Measurements from ENCODE around the gene RGS9.
"Not testable (repeated sequence)": the region's sequence is repeated elsewhere in the genome, so short reads cannot be mapped to it uniquely, and the experiment has no call there.

RGS9 gene

DNA sequence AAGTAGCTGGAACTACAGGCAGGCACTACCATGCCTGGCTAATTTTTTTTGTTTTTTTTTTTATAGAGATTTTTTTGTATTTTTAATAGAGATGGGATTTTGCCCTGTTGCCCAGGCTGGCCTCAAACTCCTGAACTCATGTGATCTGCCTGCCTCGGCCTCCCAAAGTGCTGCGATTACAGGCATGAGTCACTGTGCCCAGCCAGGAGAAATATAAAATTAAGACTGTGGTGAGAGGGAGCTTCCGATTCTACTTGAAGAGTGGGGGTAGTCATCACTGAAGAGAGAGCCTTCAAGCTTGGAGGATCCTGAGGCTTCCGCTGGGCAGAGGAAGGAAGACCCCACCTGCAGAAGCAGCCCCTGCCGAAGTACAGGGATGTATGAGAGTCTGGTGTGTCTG is 34.4 kb upstream of the RGS9 start:
- no peaks in the 10 kb centered on the region for H3K36me3 ChIP-seq (replicated peaks)
- H3K4me3 ChIP-seq: no peak overlapping the region
- in situ Hi-C loops (cut with MboI; ENCODE audit: low sequenced_read_pairs): no loop called here
- no peak for DNase-seq (ENCODE audit: low spot score in 2 of 2)
- no peaks in the 10 kb centered on the region for H3K27me3 ChIP-seq (ENCODE audit: low read depth)
- peaks cover 9% of the 10 kb centered on the region; the same call in 1 of the 2 replicates for H3K4me1 ChIP-seq
- H3K9me3 ChIP-seq: no peaks in the 10 kb centered on the region

DNA sequence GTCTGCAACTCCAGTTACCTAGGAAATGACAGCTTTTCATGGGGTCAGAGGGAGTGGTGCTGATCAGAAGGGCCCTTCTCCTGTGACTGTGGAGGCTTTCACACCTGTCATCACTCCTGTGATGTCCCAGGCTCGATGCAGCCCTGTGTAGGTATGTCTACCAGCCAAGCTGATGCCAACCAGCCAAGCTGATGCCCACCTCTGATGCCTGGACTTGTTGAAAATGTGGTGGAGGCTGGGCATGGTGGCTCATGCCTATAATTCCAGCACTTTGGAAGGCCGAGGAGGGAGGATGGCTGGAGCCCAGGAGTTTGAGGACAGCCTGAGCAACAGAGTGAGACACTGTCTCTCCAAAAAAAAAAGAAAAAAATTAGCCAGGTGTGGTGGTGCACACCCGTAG is 33.7 kb upstream of the RGS9 start:
- Histone ChIP-seq H3K4me3 (no peak overlapping the region), H3K27me3 (ENCODE audit: low read depth) (no peaks in the 10 kb centered on the region), H3K36me3 (replicated peaks) (no peaks in the 10 kb centered on the region), H3K4me1 (peaks cover 9% of the 10 kb centered on the region; the same call in 1 of the 2 replicates), H3K9me3 (no peaks in the 10 kb centered on the region)
- in situ Hi-C loops (cut with MboI; ENCODE audit: low sequenced_read_pairs): no loop called here
- no peak for DNase-seq (ENCODE audit: low spot score in 2 of 2)

DNA sequence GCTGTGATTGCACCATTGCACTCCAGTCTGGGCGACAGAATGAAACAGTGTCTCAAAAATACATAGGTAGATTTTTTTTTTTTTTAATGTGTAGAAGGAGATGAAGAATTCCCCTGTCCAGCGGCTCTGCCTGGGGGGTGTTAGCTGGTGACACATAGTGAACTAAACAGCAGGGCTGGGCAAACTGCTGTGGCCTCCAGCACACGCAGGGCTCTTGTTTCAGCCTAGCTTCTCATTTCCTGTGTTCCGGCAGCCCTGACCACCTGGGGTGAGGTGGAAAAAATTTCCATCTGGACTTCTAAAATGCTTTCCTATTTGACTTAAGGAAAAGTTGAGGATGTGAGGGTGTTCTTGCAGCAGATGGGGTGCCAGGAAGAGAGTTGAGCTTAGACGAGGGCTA is 33.3 kb upstream of the RGS9 start:
- Histone ChIP-seq H3K36me3 (replicated peaks) (no peaks in the 10 kb centered on the region), H3K9me3 (no peaks in the 10 kb centered on the region), H3K4me1 (peaks cover 9% of the 10 kb centered on the region; the same call in 1 of the 2 replicates), H3K4me3 (no peak overlapping the region), H3K27me3 (ENCODE audit: low read depth) (no peaks in the 10 kb centered on the region)
- DNase-seq (ENCODE audit: low spot score in 2 of 2): no peak
- in situ Hi-C loops (cut with MboI; ENCODE audit: low sequenced_read_pairs): no loop called here

DNA sequence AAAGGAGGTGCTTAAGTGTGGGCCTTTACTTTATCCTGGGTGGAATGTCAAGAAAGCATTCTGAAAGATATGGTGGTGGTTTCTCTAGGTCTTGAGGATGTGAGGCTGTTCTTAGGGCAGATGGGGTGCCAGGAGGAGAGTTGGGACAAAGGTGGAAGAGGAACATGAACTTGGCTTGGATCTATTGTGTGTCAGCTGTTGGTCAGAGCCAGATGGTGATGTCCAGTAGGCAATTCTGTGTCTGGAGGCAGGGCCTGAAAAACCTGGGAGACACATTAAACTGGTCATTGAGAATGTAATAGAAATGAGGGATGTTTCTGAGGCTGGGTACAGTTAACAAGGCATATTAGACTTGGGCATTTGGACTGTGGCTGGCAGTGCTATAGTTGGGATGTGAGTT is 32.6 kb upstream of the RGS9 start:
- H3K27me3 ChIP-seq (ENCODE audit: low read depth): no peaks in the 10 kb centered on the region
- no peaks in the 10 kb centered on the region for H3K36me3 ChIP-seq (replicated peaks)
- in situ Hi-C loops (cut with MboI; ENCODE audit: low sequenced_read_pairs): no loop called here
- H3K9me3 ChIP-seq: no peaks in the 10 kb centered on the region
- H3K4me1 ChIP-seq: peaks cover 9% of the 10 kb centered on the region; the same call in 1 of the 2 replicates
- H3K4me3 ChIP-seq: no peak overlapping the region
- DNase-seq (ENCODE audit: low spot score in 2 of 2): no peak

DNA sequence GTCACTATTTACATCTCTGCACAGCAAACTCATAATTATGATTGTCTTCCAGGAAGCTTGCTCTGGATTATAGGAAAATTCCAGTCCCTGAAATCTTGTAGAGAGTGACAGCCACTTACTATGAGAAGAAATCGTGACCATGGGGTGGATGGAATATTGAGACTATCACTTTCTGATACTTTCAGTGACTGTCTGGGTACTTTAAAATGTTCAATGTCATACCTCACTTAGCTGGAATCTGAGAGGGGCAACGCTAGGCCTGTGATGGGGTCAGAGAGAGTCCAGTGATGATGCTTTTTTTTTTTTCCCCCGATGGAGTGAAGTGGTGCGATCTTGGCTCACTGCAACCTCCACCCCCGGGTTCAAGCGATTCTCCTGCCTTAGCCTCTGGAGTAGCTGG is 32.2 kb upstream of the RGS9 start:
- in situ Hi-C loops (cut with MboI; ENCODE audit: low sequenced_read_pairs): no loop called here
- Histone ChIP-seq H3K36me3 (replicated peaks) (no peaks in the 10 kb centered on the region), H3K9me3 (no peaks in the 10 kb centered on the region), H3K4me3 (no peak overlapping the region), H3K27me3 (ENCODE audit: low read depth) (no peaks in the 10 kb centered on the region), H3K4me1 (peaks cover 9% of the 10 kb centered on the region; the same call in 1 of the 2 replicates)
- no peak for DNase-seq (ENCODE audit: low spot score in 2 of 2)

DNA sequence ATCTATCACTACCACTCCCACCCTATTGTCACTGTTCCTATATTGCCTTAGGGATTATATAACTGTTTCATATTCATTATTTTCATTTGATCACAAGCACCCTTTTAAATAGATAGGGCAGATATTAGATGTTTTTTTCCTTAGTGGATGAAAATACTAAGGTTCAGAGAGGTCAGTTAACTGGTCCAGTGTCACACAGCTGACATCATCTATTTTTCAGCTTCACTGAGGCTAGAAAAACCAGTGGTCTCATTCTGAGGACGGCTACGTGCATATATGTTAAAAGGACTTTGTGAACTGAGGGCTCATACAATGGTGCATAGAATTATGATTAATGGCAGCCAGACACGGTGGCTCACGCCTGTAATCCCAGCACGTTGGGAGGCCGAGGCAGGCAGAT is 29.0 kb upstream of the RGS9 start:
- in situ Hi-C loops (cut with MboI; ENCODE audit: low sequenced_read_pairs): no loop called here
- Histone ChIP-seq H3K36me3 (replicated peaks) (no peaks in the 10 kb centered on the region), H3K4me3 (no peak overlapping the region), H3K27me3 (ENCODE audit: low read depth) (no peaks in the 10 kb centered on the region), H3K9me3 (no peaks in the 10 kb centered on the region), H3K4me1 (peaks cover 4% of the 10 kb centered on the region; the same call in 1 of the 2 replicates)
- no peak for DNase-seq (ENCODE audit: low spot score in 2 of 2)

DNA sequence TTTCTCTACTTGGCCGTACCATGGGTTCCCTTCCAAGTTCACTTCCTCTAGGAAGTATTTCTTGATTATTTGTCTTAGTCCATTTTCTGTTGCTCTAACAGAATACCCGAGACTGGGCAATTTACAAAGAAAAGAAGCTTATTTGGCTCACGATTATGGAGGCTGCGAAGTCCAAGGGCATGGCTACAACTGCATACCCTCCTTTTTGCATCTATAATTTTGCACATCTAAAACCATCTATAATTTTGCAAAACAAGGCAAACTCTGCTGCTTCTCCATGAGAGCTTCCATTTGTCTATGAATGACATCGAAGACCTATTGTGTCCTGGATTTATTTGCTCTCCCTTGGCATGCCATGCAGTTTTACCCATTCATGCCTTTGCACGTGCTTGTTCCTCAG is 27.6 kb upstream of the RGS9 start:
- in situ Hi-C loops (cut with MboI; ENCODE audit: low sequenced_read_pairs): no loop called here
- no peaks in the 10 kb centered on the region for H3K27me3 ChIP-seq (ENCODE audit: low read depth)
- DNase-seq (ENCODE audit: low spot score in 2 of 2): no peak
- H3K4me3 ChIP-seq: no peak overlapping the region
- H3K9me3 ChIP-seq: no peaks in the 10 kb centered on the region
- no peaks in the 10 kb centered on the region for H3K36me3 ChIP-seq (replicated peaks)
- peaks cover 4% of the 10 kb centered on the region; the same call in 1 of the 2 replicates for H3K4me1 ChIP-seq

DNA sequence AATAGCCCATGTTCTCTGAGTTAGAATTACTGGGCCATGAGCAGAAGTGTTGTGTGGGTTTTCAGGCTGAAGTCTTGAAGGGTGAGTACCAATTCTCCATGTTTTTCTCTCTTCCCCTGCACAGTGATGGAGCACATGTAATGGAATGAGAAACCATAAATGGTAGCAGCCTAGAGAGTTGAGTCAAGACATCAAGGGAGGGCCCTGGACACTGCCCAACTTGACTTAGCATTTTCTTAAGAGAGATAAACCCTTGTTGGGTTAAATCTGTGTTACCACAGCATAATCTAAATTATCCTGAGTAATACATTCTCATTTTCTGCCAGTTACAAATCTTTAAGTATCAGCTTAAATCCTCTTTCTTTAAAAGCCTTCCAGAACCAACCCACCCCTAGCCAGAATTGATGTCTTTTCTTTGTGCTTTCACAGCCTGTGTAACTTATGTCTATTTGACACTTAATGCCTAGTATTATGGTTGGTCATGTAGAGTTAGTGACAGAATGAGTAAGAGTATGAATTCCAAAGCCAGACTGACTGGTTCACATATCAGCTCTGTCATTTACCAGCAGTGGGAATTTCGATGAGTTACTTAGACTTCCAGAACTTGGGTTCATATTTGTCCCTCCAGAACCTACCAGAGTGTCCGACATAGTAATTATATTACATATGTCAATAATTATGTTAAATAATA is 27.0 kb upstream of the RGS9 start:
- Histone ChIP-seq H3K36me3 (replicated peaks) (no peaks in the 10 kb centered on the region), H3K4me1 (peaks cover 4% of the 10 kb centered on the region; the same call in 1 of the 2 replicates), H3K27me3 (ENCODE audit: low read depth) (no peaks in the 10 kb centered on the region), H3K4me3 (no peak overlapping the region), H3K9me3 (no peaks in the 10 kb centered on the region)
- no peak for DNase-seq (ENCODE audit: low spot score in 2 of 2)
- in situ Hi-C loops (cut with MboI; ENCODE audit: low sequenced_read_pairs): no loop called here

DNA sequence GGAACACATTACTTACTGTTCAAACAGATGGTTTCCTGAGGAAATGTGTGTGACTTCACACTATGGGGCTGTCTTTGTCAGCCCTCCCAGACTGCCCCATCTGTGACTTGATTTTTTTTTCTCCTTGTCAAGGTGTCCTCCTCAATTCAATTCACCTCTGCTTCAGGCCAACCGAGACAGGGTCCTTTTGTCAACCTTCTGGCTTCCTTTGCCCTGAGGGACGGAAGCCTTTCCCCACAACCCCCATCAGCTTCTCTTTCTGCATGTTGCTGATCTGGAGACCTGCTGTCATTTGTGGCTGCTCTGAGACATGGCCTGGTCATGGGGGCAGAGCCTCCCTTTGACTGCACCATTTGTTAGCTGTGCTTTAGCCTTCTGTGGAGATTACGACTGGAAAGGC is 21.3 kb upstream of the RGS9 start:
- in situ Hi-C loops (cut with MboI; ENCODE audit: low sequenced_read_pairs): no loop called here
- H3K4me1 ChIP-seq: no peaks in the 10 kb centered on the region
- H3K4me3 ChIP-seq: no peak overlapping the region
- H3K36me3 ChIP-seq (replicated peaks): no peaks in the 10 kb centered on the region
- no peaks in the 10 kb centered on the region for H3K27me3 ChIP-seq (ENCODE audit: low read depth)
- no peak for DNase-seq (ENCODE audit: low spot score in 2 of 2)
- H3K9me3 ChIP-seq: no peaks in the 10 kb centered on the region

DNA sequence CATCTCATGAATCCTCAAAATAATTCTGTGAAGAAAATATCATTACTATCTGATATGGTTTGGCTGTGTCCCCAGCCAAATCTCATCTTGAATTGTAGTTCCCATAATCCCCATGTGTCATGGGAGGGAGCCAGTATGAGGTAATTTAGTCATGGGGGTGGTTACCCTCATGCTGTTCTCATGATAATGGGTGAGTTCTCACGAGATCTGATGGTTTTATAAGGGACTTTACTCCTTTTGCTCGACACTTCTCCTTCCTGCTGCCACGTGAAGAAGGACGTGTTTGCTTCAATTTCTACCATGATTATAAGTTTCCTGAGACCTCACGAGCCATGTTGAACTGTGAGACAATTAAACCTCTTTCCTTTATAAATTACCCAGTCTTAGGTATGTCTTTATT is 20.7 kb upstream of the RGS9 start:
- in situ Hi-C loops (cut with MboI; ENCODE audit: low sequenced_read_pairs); H3K4me3 ChIP-seq: not testable (repeated sequence)

DNA sequence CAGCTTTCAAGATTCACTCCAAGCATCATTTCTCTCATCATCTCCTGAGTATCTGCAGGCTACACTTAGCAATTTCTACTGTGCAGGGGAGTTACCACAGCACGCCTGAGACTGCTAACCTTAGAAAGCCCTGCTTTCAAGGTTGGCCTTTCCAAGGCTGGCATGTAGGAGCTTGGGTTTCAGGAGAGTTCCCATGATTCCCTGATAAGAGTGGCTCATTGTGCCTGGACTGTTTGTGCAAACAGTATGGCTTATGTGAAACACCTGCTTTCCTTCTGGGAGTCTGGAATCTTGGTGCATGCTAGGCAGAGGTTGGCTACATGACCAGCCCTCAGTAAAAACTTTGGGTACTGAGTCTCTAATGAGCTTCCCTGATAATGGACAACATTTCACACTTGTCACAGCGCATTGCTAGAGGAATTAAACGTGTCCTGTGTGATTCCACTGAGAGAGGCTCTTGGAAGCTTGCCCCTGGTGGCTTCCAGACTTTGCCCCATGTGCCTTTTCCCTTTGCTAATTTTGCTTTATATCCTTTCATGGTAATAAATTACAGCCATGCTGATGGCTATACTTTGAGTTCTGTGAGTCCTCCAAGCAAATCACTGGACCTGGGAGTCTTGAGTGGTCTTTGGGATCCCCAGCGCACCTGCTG is 19.7 kb upstream of the RGS9 start:
- Histone ChIP-seq H3K36me3 (replicated peaks) (no peaks in the 10 kb centered on the region), H3K4me1 (peaks cover 1% of the 10 kb centered on the region; the same call in 1 of the 2 replicates), H3K9me3 (no peaks in the 10 kb centered on the region), H3K4me3 (no peak overlapping the region), H3K27me3 (ENCODE audit: low read depth) (no peaks in the 10 kb centered on the region)
- in situ Hi-C loops (cut with MboI; ENCODE audit: low sequenced_read_pairs): no loop called here
- no peak for DNase-seq (ENCODE audit: low spot score in 2 of 2)

More for the DNA sequence above, 20.7 kb upstream of the RGS9 start:
- H3K4me1 ChIP-seq; H3K27me3 ChIP-seq (ENCODE audit: low read depth); H3K36me3 ChIP-seq (replicated peaks); DNase-seq (ENCODE audit: low spot score in 2 of 2); H3K9me3 ChIP-seq: not testable (repeated sequence)

DNA sequence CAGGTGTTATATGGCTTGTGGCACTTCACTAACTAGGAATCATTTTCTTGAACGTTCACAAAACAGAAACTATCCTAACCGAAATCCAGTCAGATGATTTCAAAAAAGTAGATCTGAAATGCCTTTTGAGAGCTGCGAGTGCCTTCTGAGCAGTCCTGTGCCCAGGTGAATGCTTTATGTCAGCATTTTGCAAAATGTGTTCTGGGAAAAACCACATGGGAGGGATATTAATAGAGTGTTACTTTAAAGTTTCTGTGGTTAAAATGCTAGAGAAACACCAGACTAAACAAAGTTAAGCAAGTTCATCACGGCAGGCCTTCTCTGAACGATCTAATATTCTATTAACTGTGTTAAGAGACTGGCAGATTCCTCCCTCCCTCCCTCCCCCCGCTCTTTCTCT is 15.8 kb upstream of the RGS9 start:
- H3K36me3 ChIP-seq (replicated peaks): no peaks in the 10 kb centered on the region
- H3K4me1 ChIP-seq: peaks cover 6% of the 10 kb centered on the region; the same call in 1 of the 2 replicates
- no peaks in the 10 kb centered on the region for H3K9me3 ChIP-seq
- DNase-seq (ENCODE audit: low spot score in 2 of 2): no peak
- H3K4me3 ChIP-seq: no peak overlapping the region
- no peaks in the 10 kb centered on the region for H3K27me3 ChIP-seq (ENCODE audit: low read depth)
- in situ Hi-C loops (cut with MboI; ENCODE audit: low sequenced_read_pairs): no loop called here

DNA sequence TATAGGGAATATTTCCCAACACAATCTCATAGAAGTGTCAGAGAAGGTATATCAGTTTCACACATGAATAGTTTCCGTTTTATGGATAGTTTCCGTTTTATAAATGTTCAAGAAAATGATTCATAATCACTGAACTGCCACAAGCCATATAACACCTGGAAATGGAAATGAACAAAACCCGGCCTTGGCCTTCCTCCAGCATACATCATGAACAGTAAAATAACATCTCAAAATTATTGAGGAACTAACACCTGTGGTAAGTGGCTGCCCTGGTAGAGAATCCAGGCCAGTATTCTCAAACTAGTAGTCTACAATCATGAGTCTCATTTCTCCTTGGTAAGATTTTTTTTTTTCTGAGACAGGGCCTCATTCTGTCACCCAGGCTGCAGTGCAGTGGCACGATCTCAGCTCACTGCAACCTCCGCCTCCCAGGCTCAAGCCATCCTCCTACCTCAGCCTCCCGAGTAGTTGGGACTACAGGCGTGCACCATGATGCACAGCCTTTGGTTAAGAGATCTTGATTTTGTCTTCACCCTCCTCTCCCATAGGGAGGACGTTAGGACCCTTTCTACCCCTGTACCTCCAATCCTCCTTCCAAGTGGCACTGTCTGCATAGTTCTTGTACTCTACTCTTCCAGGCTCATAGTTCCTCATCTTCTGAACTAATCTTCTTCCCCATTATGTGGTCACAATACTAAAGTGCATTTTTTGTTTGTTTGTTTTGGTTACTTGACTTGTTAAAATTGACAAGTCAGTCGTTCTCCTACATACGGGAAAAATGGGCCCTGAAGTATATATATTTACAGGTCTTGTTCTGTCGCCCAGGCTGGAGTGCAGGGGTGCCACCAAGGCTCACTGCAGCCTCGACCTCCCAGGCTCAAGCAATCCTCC is 15.0 kb upstream of the RGS9 start:
- no peaks in the 10 kb centered on the region for H3K27me3 ChIP-seq (ENCODE audit: low read depth)
- in situ Hi-C loops (cut with MboI; ENCODE audit: low sequenced_read_pairs): no loop called here
- H3K4me3 ChIP-seq: peak overlapping the region; percentile 45
- no peaks in the 10 kb centered on the region for H3K36me3 ChIP-seq (replicated peaks)
- no peak for DNase-seq (ENCODE audit: low spot score in 2 of 2)
- H3K9me3 ChIP-seq: no peaks in the 10 kb centered on the region
- peaks cover 6% of the 10 kb centered on the region; the same call in 1 of the 2 replicates for H3K4me1 ChIP-seq

Measured in HAP-1 (cell line).